ENCODE results near the gene CDRT4. TPM values are rescaled to one million over a fixed set of nuclear protein-coding genes. Genes with fewer than 3 reads are reported as not detected.

The CDRT4 gene
- total RNA-seq, 3 donors from 2014 or later (not counting 1 experiment from before 2014, with no cell fraction given) = 5.5 to 14.0 (median 11.8) TPM

DNA sequence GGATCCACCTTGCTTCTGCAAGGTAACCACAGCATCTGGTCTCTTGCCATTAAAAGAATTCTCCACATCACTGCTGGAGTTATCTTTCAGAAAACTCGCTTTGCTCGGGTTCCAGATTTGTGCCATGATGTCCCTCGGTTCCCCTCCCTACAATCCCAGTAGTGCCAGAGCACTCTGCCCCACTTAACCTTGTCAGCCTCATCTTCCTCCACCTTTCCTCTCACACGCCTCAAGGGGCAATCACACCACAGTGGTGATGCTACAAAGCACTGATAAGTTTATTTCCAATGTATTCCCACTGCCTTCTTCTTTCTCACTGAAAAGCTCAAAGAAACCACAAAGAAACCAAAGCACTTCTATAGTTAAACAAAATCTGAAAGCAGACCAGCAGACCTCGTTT lies 11.4 kb upstream of the CDRT4 start:
- H3K4me1 ChIP-seq (ENCODE audit: control insufficient read depth, insufficient read depth, low read length) = no peaks in the 10 kb centered on the region
- peaks cover 10% of the 10 kb centered on the region for H3K36me3 Mint-ChIP-seq
- no peak for TF ChIP-seq CTCF (IDR thresholded peaks at IDR 0.05)
- H3K4me3 Mint-ChIP-seq = no peak overlapping the region
- no peak overlapping the region for H3K27ac ChIP-seq (ENCODE audit: low read length)
- intact Hi-C loops (cut with micrococcal nuclease) = no loop called here
- 77% methylated on average over 5 of the region's 5 CpGs for WGBS (ENCODE audit: insufficient coverage)
- DNase-seq (no peak), ATAC-seq (no peak)
- no peaks in the 10 kb centered on the region for H3K27me3 ChIP-seq (ENCODE audit: control insufficient read depth, insufficient read depth, low read length)
- peaks cover 5 to 7% of the 10 kb centered on the region in 2 donors for H3K4me1 Mint-ChIP-seq
- no peaks in the 10 kb centered on the region for H3K36me3 ChIP-seq (ENCODE audit: control insufficient read depth, insufficient read depth, low read length)
- H3K27ac Mint-ChIP-seq = no peak overlapping the region
- H3K9me3 Mint-ChIP-seq = no peaks in the 10 kb centered on the region
- H3K4me3 ChIP-seq (ENCODE audit: low read length) = no peak overlapping the region
- H3K9me3 ChIP-seq (ENCODE audit: control insufficient read depth, insufficient read depth, low read length) = no peaks in the 10 kb centered on the region
- no peaks in the 10 kb centered on the region for H3K27me3 Mint-ChIP-seq (ENCODE audit: low read depth in 2 of 2)

DNA sequence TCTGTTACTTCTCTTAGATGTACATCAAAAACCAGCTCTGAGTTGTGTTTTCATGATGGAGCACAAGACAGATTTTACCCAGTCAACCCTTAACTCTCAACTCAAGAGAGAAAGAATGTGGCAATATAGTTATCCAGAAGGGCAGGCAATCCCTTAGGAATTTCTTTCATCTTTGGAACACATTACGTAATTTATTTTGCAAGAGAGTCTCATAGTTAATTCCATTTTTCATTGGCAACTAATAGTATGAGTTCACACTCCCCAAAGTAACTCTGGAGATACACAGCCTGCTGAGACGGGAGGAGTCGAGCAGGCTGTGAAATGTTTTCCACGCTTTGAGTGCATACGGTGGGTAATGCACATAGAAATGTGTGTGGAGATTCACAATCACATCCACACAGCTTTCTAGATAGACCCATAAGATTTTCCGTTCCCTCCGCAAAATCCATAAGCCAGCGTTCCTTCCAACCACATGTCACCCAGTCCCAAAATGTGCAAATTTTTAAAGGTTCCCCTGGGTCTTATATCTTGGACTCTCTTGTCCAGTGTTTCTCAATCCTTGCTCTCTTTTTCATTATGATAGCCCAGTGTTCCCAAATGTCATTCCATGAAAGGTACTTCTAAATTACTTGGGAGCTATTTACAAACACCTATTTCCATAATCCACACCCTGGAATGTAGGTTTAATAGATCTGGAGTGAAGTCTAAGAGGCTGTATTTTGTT lies 8.4 kb upstream of the CDRT4 start:
- no peak overlapping the region for H3K27ac Mint-ChIP-seq

DNA sequence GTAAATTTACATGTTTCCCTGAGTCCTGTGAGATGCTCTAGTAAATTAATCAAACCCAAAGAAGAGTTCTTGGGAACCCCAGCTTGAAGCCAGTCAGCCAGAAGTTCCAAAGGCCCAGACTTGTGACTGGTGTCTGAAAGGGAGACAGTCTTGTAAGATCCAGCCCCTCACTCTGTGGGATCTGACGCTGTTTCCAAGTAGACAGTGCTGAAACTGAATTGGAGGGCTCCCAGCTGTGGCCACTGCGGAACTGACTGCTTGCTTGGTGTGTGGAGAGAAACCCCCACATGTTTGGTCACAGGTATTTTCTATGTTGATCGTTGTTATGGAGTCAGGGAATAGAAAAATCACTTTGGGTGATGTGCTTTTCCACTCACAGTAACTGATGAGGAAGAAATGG lies 5.5 kb upstream of the CDRT4 start:
- Histone ChIP-seq H3K9me3 (ENCODE audit: control insufficient read depth, insufficient read depth, low read length) (no peaks in the 10 kb centered on the region), H3K4me1 (ENCODE audit: control insufficient read depth, insufficient read depth, low read length) (no peaks in the 10 kb centered on the region), H3K4me3 (ENCODE audit: low read length) (no peak overlapping the region), H3K27ac (ENCODE audit: low read length) (no peak overlapping the region), H3K36me3 (ENCODE audit: control insufficient read depth, insufficient read depth, low read length) (no peaks in the 10 kb centered on the region), H3K27me3 (ENCODE audit: control insufficient read depth, insufficient read depth, low read length) (no peaks in the 10 kb centered on the region)
- WGBS (ENCODE audit: insufficient coverage) = 97% methylated on average over 3 of the region's 3 CpGs
- no peak for TF ChIP-seq CTCF (IDR thresholded peaks at IDR 0.05)
- no peaks in the 10 kb centered on the region for H3K4me1 Mint-ChIP-seq
- H3K36me3 Mint-ChIP-seq = peaks cover 10% of the 10 kb centered on the region
- no peak for ATAC-seq
- intact Hi-C loops (cut with micrococcal nuclease) = no loop called here
- no peak overlapping the region for H3K4me3 Mint-ChIP-seq
- H3K27ac Mint-ChIP-seq = no peak overlapping the region
- no peak for DNase-seq
- no peaks in the 10 kb centered on the region for H3K9me3 Mint-ChIP-seq
- H3K27me3 Mint-ChIP-seq (ENCODE audit: low read depth in 2 of 2) = no peaks in the 10 kb centered on the region

More for the DNA sequence above, 8.4 kb upstream of the CDRT4 start:
- 99% methylated on average over 5 of the region's 8 CpGs for WGBS (ENCODE audit: insufficient coverage)
- Histone ChIP-seq H3K9me3 (ENCODE audit: control insufficient read depth, insufficient read depth, low read length) (no peaks in the 10 kb centered on the region), H3K4me3 (ENCODE audit: low read length) (no peak overlapping the region), H3K36me3 (ENCODE audit: control insufficient read depth, insufficient read depth, low read length) (no peaks in the 10 kb centered on the region), H3K4me1 (ENCODE audit: control insufficient read depth, insufficient read depth, low read length) (no peaks in the 10 kb centered on the region), H3K27ac (ENCODE audit: low read length) (no peak overlapping the region), H3K27me3 (ENCODE audit: control insufficient read depth, insufficient read depth, low read length) (no peaks in the 10 kb centered on the region)
- ATAC-seq = no peak
- TF ChIP-seq CTCF (IDR thresholded peaks at IDR 0.05) = no peak
- Mint-ChIP-seq H3K36me3 (peaks cover 10% of the 10 kb centered on the region), H3K4me1 (peaks cover 0 to 5% of the 10 kb centered on the region in 2 donors), H3K4me3 (no peak overlapping the region), H3K27me3 (ENCODE audit: low read depth in 2 of 2) (no peaks in the 10 kb centered on the region), H3K9me3 (no peaks in the 10 kb centered on the region)
- intact Hi-C loops (cut with micrococcal nuclease) = no loop called here
- DNase-seq = no peak

DNA sequence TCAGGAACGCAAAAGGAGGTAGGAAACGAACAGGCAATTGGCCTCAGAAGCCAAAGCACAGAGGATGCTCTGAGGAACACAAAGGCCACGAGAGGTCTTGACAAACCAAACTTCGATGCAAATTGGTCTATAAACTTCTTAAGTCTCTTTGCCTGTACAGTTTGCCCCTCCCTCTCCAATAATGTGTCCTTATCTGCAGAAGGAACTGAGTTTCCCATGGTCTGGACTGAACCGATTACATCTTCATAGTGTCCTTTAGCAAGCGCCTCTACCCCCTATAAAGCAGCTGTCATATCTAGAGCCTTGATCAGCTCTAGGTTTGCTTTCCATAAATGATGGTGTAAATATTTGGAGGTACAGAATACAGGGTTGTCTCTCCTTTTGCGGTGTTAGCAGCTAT lies 3.1 kb upstream of the CDRT4 start:
- intact Hi-C loops (cut with micrococcal nuclease) = no loop called here
- ATAC-seq = no peak
- H3K4me1 ChIP-seq (ENCODE audit: control insufficient read depth, insufficient read depth, low read length) = no peaks in the 10 kb centered on the region
- no peak for DNase-seq
- 71% methylated on average over 5 of the region's 7 CpGs for WGBS (ENCODE audit: insufficient coverage)
- TF ChIP-seq CTCF (IDR thresholded peaks at IDR 0.05) = no peak
- Mint-ChIP-seq H3K27ac (no peak overlapping the region), H3K4me1 (no peaks in the 10 kb centered on the region), H3K27me3 (ENCODE audit: low read depth in 2 of 2) (no peaks in the 10 kb centered on the region), H3K36me3 (peaks cover 10% of the 10 kb centered on the region), H3K9me3 (no peaks in the 10 kb centered on the region), H3K4me3 (no peak overlapping the region)
- H3K27me3 ChIP-seq (ENCODE audit: control insufficient read depth, insufficient read depth, low read length) = no peaks in the 10 kb centered on the region
- no peak overlapping the region for H3K4me3 ChIP-seq (ENCODE audit: low read length)
- no peak overlapping the region for H3K27ac ChIP-seq (ENCODE audit: low read length)
- H3K36me3 ChIP-seq (ENCODE audit: control insufficient read depth, insufficient read depth, low read length) = no peaks in the 10 kb centered on the region
- H3K9me3 ChIP-seq (ENCODE audit: control insufficient read depth, insufficient read depth, low read length) = no peaks in the 10 kb centered on the region
